Measurements from ENCODE around the gene UGT2A3.
"Not testable (repeated sequence)": the region's sequence is repeated elsewhere in the genome, so short reads cannot be mapped to it uniquely, and the experiment has no call there.

The UGT2A3 gene

GRCh38 chr4:68951078-68951805 lies at the start of gene UGT2A3:
TSS of gene UGT2A3 (minus strand) at chr4:68951804. CDS start at chr4:68951760, 44 bp downstream.
- DNase-seq, result no peak

GRCh38 chr4:68997040-68997439 lies 45.4 kb upstream of the UGT2A3 start:
- no peak for DNase-seq

GRCh38 chr4:68995292-68995691 lies 43.7 kb upstream of the UGT2A3 start:
- no peak for DNase-seq

GRCh38 chr4:68987007-68987406 lies 35.4 kb upstream of the UGT2A3 start:
- DNase-seq, result no peak

GRCh38 chr4:68985442-68985841 lies 33.8 kb upstream of the UGT2A3 start:
- no peak for DNase-seq

GRCh38 chr4:68984947-68985346 lies 33.3 kb upstream of the UGT2A3 start:
- DNase-seq, result no peak

- DNase-seq, result no peak
Measured at GRCh38 chr4:68963374-68963773, 11.8 kb upstream of the UGT2A3 start.

- DNase-seq, result no peak
Measured at GRCh38 chr4:68962868-68963267, 11.3 kb upstream of the UGT2A3 start.

GRCh38 chr4:68960294-68961163 lies 8.9 kb upstream of the UGT2A3 start:
- DNase-seq, result no peak

- DNase-seq, result not testable (repeated sequence)
Measured at GRCh38 chr4:68959085-68959484, 7.5 kb upstream of the UGT2A3 start.

GRCh38 chr4:68954126-68954525 lies 2.5 kb upstream of the UGT2A3 start:
- DNase-seq, result no peak

- no peak for DNase-seq
Measured at GRCh38 chr4:68953056-68953596, 1.5 kb upstream of the UGT2A3 start.

- DNase-seq, result no peak
Measured at GRCh38 chr4:68951806-68952585, 392 bp upstream of the UGT2A3 start.

- DNase-seq, result no peak
Measured at GRCh38 chr4:68950033-68950432, 1.6 kb downstream of the UGT2A3 start.

- DNase-seq, result no peak
Measured at GRCh38 chr4:68948985-68949384, 2.6 kb downstream of the UGT2A3 start.

- DNase-seq, result no peak
Measured at GRCh38 chr4:68948044-68948743, 3.4 kb downstream of the UGT2A3 start.

GRCh38 chr4:68929076-68929737 lies 22.4 kb downstream of the UGT2A3 start:
- DNase-seq, result no peak

- DNase-seq, result no peak
Measured at GRCh38 chr4:68927165-68927564, 24.4 kb downstream of the UGT2A3 start.

- not testable (repeated sequence) for DNase-seq
Measured at GRCh38 chr4:68922202-68922601, 29.4 kb downstream of the UGT2A3 start.

GRCh38 chr4:68921051-68921450 lies 30.6 kb downstream of the UGT2A3 start:
- DNase-seq, result no peak

GRCh38 chr4:68917016-68917415 lies 34.6 kb downstream of the UGT2A3 start:
- no peak for DNase-seq

GRCh38 chr4:68912807-68913206 lies 38.8 kb downstream of the UGT2A3 start:
- DNase-seq, result no peak

Data from HCEC 1CT (cell line).